Frontal cortex (tissue), 4 donors: ENCODE measurements around the gene SLPI. TPM values are rescaled to one million over a fixed set of nuclear protein-coding genes. Genes with fewer than 3 reads are reported as not detected.

ENCODE experiments used
- DNase-seq, 2 donors: peaks; one replicate each; pipeline ENCODE4 v3.0.0; 2012; ENCODE audit warnings: low spot score in 2 of 2
- FAIRE-seq: peaks from 2 replicates; lab custom pipeline; 2012; peaks lifted over from hg19 to GRCh38; lab: Jason Lieb, UNC
- total RNA-seq: library from RNA; depleted of rRNA; stranded (reverse); fragments of >200 nt; gene quantifications from one replicate; pipeline ENCODE4 v1.2.3, GENCODE V29; 2014
- donor health status: control.
- donor health status: control.
- donor health status: control.

SLPI gene
- total RNA-seq, 1 donor from 2014 or later = 0.41 TPM

DNA sequence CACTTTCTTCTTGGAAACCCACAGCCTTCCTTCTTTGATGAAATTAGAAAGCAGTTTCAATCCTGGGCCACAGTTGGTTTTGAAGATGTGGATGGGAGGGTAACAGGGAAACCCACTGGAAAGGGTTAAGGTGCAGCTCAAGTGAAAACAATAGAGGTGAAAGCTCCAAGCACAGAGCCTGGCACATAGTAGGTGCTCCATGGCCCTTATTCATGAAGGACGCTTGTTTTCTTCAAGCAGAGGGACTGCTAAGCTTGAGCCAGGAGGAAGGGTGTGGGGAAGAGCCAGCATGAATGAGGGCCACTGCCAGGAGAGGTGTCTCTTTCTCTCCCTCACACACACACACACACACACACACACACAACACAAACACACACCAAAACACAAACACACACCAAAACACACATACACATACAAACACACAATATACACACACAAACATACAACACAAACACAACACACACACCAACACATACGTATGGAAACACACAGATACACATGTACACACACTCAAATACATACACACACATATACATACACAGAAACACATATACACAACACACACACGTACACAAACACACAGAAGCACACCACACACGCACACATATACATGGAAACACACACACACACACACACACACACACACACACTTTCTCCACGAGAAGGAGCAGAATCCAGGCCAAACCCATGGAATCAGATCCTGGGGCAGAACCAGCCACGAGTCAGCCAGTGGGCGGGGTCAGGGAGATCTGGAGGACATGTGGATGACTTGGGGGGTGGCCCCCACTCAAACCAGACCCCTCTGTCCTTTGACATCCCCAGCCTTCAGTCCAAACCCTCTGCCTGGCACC is 28.6 kb upstream of the SLPI start:
- no peak for FAIRE-seq

DNA sequence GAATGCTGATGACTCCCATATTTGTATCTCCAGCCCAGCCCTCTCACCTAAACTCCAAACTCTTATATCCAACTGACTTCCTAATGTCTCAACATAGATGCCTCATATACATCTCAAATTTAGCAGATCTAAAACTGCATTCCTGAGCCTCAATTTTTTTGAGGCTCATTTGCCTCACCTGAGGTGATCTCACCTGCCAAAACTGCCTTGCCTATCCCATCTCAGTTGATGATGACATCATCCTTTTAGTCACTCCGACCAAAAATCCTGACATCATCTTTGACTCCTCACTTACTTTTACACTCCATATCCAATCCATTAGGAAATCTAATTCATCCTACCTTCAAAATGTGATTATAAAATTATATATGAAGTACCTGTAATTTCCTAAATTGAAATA is 25.6 kb upstream of the SLPI start:
- FAIRE-seq (no peak), DNase-seq (no peak)

More for the DNA sequence above, 28.6 kb upstream of the SLPI start:
- no peak for DNase-seq

DNA sequence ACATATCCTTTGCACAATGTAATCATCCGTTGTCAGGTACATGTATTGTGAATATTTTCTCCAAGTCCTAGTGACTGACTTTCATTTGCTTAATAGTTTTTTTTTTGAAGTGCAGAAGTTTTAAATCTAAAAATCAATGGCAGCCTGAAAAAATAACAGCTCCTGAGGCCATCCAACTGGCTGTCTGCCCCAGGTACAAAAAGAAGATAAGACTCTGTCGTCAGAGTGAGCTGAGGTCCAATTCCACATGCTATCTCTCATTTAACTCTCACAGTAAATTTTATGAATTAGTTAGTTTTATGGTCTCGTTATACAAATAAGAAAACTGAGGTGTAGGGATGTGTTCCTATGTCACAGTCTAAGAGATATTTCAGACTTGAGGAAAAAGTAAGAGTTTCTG is 21.0 kb upstream of the SLPI start:
- FAIRE-seq (no peak), DNase-seq (no peak)

DNA sequence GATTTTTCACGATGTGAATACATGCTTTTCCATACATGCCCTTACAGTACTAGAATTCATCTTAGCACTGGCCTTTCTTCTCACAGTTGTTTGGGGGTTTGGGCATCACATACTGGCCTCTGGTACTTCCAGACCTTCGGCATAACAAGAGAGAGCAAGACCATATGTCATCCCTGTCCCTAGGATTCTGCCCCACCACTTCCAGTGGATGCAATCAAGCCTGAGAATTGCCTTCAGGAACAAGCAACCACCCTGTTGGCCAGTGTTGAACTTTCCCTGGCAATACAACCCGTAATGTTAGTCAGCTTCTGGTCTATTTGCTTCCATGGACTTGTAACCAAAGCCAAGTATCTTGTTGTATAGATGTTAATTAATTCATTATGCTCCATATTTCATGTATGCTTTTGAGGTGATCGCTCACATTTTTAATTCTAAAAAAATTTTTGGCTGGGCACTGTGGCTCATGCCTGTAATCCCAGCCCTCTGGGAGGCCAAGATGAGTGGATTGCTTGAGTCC is 15.4 kb upstream of the SLPI start:
- DNase-seq (no peak), FAIRE-seq (no peak)

DNA sequence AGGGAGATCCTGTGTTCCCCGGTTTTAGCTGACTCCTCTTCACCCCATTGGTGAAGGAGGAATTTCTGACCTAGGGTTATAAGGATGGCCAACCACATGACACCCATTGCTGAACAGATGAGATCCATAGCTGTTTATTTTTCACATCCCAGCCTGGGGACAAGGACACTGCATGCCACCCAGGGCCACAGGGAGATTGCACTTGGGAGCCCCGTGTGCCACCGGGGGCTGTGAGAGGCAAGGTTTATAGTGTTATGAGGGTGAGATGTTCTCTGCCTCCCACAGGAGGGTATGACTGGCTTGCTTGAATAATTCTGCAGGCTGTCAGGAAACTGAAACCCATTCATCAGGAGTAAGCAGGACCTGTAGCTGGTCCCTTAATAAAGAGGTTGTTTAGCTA is 14.7 kb upstream of the SLPI start:
- DNase-seq (no peak), FAIRE-seq (no peak)

DNA sequence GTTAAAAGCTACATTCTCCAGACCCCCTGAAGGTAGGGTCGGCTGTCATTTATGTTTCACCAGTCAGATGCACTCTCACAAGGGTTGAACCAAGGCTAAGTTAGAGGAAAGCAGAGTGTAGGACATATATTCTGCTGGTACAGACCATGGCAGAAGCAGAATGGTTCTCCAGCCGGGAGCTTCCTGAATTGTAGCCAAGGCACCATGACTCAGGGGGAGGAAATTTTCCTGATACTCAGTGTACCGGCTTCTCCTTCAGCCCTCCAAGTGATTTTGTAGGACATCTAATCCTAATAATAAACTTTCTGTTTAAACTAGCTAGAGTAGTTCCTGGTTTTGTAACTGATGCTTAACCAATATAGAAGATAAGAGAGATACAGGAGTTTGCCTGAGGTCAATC is 14.2 kb upstream of the SLPI start:
- FAIRE-seq (no peak), DNase-seq (no peak)

DNA sequence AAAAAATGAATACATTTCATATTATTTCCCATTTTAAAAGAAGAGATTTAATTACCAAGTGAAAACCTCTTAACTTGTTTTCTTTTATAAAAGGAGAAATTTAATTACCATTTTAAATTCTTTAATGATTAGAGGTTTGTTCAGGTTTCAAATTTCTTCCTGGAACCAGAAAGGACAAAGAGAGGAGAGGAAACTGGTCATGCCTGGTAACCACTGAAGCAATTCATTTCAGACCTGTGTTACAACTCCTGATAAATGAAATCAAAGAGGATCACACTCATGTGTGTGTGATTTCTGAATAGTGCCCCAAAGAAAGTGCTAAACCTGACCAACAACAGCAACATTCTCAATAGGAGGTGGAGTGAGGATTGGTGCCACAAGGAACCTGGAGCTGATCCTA is 12.6 kb upstream of the SLPI start:
- FAIRE-seq = no peak

DNA sequence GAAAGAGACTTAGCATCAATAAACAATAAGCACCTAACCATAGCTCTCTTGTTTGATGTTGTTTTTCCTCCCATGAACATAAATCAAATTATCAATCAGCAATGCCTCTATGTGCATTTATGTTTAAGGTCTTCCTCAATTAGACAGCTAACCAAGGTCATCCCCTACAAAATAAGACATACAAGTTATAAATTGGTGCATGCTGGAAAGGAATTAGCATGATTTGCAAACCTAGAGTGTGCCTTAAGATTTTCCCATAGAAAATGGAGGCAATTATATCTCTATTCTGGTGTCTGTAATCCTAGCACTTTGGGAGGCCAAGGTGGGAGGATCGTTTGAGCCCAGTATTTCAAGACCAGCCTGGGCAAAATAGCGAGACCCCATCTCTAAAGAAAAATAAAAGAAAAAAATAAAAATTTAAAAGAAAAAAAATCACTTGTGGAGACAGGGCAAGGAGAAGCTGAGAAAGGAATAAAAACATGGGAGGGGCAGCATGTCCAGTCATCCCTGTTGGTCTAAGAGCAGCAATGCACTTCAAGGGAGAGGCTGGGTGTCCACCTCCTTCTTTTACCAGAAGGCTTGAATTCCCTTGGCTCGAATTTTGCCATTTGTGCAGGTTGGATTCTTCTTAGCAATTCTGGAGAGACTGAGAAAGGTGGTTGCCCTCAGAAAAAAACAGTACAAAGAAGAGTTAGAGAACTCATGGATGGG is 9.3 kb upstream of the SLPI start:
- FAIRE-seq = no peak

More for the DNA sequence above, 12.6 kb upstream of the SLPI start:
- DNase-seq = no peak

DNA sequence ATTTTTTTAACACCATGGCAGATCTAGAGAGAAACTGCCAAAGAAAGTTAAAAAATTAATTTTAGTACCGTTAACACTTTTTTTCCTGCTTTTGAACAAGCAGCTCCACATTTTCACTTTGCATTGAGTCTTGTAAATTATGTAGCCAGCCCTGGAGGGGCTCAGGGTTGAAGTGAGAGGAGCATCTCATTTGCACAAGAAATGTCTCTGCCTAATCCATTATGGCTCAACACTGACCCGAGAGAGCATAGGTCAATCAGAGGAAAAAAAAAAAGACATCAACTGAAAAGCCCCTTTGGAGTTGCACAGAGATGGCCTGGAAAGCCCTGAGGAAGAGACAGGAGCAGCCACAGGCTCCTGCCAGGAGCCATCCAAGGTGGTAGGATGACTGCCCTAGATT is 4.3 kb upstream of the SLPI start:
- DNase-seq = no peak
- no peak for FAIRE-seq

More for the DNA sequence above, 9.3 kb upstream of the SLPI start:
- no peak for DNase-seq

DNA sequence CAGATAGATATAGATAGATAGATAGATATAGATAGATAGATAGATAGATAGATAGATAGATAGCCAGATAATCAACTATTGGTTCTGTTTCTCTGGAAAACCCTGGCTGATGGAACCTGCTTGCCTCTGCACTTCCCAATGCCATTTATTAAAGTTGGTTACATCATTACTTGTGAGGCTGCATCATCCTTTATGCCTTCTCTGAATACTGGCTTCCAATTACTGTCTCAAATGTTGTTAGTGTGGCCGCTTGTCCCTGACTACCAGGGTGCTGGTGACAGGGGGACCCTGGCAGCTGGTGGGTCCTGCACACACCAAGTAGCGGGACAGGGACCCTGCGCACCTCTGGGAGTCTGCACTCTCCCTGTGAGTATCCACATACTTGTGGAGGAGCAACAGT is 3.9 kb upstream of the SLPI start:
- FAIRE-seq (no peak), DNase-seq (no peak)

DNA sequence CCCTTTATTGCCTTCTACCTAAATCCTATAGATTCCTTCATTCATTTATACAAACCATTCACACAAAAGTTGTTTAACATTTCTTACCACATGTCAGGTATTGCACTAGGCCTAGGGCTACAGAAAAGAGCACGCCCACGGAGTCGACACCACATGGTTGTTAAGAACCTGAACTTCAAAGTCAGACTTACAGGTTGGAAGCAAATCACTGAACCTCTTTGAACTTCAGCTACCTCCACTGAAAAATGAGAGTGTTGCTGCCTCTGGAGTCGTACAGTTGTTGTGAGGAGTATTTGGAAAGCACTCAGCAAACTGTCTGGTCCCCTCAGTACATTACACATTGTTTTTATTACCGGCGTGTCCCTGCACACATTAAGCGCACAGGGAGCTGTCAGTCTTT is 3.3 kb upstream of the SLPI start:
- no peak for FAIRE-seq
- DNase-seq = no peak

DNA sequence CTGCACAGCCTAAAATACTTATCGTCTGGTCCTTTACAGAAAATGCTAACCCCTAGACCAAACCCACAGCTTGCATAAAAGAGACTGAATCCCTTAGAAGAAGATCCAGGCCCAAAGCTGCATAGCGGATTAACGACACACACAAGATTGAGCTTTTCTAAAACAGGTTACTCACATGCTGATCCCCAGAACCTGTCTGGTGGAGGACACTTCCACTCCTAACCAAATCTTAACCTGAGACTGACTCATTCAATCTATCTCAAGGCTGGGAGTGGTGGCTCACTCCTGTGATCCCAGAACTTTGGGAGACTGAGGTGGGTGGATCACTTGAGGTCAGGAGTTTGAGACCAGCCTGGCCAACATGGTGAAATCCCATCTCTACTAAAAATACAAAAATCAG is 2.8 kb upstream of the SLPI start:
- DNase-seq (no peak), FAIRE-seq (no peak)

DNA sequence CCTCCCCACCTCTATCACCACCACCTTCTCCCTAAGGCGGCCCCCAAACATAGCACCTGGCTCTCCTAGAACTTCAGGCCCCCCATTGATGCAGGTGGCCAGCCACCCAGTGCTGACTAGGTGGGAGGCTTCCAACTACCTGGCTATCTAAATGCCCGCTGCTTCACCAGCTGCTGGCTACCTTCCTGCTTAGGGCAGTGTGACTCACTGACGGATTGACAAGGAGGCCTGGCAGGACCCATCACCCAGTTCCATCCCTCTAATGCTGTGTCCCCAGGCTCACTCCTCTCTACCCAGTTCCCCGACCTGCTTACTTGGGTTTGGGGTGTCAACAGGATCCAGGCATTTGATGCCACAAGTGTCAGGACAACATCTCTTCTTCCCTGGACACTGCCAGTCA is 1.1 kb downstream of the SLPI start:
- no peak for FAIRE-seq

DNA sequence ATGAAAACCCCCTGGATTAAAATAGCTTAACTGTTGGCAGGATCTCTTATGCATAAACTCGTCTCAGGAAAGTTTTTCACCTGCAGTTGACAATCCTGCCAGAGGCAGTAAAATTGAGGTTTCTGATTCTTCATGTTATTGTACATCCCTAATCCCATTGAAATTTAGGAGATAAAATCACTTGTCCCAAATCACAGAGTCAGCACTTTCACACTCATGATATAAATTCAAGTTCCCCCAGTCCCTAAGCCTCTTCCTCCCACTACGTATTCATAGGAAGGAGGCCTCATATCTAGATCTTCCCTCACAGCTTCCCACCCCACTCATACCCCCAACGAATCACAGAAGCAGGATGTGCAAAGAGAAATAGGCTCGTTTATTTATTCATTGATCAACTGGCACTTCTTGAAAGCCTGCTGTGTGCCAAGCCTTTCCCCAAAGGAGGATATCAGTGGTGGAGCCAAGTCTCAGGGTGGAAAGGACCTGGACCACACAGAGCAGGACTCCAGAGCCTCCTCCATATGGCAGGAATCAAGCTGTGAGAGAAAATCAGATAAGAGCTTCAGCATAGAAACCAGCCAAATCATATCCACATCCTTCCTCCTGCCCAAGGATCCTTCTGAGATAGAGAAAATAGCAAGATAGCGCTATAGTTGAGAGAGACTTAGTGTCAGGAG is 2.3 kb downstream of the SLPI start:
- DNase-seq = no peak
- no peak for FAIRE-seq

More for the DNA sequence above, 1.1 kb downstream of the SLPI start:
- no peak for DNase-seq

DNA sequence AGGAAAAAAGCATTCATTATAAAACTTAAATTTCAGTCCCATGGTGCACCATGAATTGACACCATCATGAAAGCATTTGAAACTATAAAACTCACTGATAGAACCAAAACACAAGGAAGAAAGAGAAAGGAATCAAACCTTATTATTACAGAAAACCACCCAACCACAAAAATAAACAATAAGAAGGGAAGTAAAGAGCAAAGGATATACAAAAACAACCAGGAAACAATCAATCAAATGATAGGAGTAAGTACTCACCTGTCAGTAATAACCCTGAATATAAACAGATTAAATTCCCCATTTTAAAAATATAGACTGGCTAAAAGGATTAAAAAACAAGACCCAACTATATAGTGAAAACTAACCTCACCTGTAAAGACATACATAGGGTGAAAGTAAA is 5.8 kb downstream of the SLPI start:
- FAIRE-seq (no peak), DNase-seq (no peak)

DNA sequence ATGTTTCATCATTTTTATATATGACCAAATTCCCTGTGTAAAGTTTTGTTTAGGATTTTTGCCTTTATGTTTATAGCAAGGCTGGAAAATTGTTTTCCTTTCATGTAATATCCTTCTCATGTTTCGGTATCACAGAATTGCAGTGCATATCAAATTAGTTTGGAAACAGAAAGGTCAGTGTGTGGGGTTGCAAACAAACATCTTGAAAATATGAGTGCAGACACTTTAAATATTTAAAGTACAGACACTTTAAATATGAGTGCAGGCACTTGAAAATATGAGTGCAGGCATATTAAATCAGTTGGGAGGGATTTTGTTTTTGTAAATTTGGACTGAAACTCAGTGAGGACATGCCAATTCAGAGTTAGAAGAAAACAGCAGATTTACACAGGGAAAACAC is 6.5 kb downstream of the SLPI start:
- FAIRE-seq = no peak
- no peak for DNase-seq

DNA sequence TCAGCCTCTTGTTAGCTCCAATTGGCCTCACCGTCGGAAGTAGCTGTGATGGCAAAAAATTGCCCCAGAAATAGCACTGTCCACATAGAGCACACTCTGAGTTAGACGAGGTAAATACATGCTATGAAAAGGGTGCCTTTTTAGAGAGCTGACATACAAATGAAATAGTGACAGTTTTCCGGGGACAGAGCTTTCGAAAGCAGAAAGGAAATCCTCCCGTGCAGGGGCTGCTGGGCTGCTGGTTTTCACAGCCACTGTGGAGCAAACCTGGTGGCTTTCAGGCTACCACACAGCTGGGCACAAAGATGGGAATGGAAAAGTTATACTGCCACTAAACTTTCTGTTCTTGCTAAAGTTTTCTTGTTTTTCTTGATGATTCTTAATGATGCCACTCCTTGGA is 8.3 kb downstream of the SLPI start:
- no peak for DNase-seq
- no peak for FAIRE-seq

DNA sequence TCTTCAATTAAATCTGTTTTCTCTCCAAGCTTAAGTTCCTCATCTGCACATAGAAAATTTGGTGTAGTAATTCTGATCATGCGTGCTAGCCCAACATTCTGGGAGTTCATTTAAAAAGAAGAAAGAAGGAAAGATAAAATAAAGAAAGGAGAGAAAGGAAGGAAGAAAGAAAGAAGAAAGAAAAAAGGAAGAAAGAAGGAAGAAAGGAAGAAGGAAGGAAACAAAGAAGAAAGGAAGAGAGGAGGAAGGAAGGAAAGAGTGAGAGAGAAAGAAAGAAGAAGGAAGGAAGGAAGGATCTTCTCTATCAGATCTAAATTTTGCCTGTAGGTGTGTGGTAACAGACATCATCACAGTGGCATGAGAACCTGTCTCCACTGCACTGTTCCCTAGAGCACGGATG is 16.2 kb downstream of the SLPI start:
- no peak for FAIRE-seq
- no peak for DNase-seq

DNA sequence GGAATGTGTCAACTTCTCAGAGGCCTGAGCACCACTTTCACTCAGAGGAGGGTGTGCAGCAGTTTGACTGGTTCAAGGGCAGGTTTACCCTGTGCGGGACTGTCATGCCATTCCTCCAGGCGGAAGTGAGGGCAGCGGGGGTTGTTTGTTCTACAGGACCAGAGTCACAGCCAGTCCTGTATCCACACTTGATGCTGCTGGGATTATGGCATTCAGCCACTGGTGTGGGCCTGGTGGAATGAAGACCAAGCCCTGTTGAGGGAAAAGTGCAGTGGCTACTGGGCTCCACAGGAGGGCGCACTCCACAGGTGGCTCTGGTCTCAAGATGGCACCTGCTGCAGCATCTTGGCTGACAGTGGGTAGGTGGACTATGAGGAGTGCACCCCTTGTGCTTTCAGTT is 18.4 kb downstream of the SLPI start:
- no peak for DNase-seq
- FAIRE-seq = no peak

DNA sequence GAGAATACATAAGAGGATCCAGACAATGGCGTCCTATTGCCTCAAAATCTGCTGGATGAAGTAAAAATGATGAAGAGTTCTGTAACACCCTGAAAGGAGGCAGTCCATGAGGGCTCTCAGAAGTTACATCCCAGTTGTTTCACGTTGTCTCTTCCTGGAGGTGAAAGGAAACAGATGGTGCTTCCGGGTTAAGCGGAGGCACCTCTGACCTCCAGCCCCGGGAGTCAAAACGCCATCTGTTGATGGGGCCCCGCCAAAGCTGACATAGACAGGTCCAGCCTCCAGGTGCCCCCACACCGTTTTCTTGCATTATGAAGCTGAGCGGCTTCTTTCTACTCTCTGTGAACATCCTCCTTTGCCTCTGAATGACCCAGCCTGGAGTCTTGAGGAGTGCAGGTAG is 23.7 kb downstream of the SLPI start:
- FAIRE-seq = no peak
- no peak for DNase-seq
